Neural progenitor cell (in vitro differentiated cells): ENCODE data around the gene ZNF598. TPM values are rescaled to one million over a fixed set of nuclear protein-coding genes. Genes with fewer than 3 reads are reported as not detected.

Experiments
- DNase-seq: peaks from one replicate; pipeline ENCODE4 v3.0.0-alpha.2; 2016; ENCODE audit warnings: low spot score
- H2AFZ ChIP-seq: fragments of 200-600 bp; sonication (generic); replicated peaks from 2 replicates; pipeline ENCODE4 v1.6.1; 2016; ENCODE audit warnings: antibody characterized with exemption
- H3F3A ChIP-seq: fragments of 200-600 bp; sonication (generic); 2 replicates; pipeline ENCODE4 v1.6.1; 2016; ENCODE audit warnings: antibody characterized with exemption, low read depth
- H3K27ac ChIP-seq: fragments of 200-600 bp; sonication (generic); 2 replicates; pipeline ENCODE4 v1.5.1; 2016; ENCODE audit warnings: mild to moderate bottlenecking
- H3K27me3 ChIP-seq: fragments of 200-600 bp; sonication (generic); 2 replicates; pipeline ENCODE4 v1.6.1; 2016; ENCODE audit warnings: mild to moderate bottlenecking, moderate library complexity
- H3K36me3 ChIP-seq: fragments of 200-600 bp; sonication (generic); 2 replicates; pipeline ENCODE4 v1.5.1; 2016
- H3K4me1 ChIP-seq: fragments of 200-600 bp; sonication (generic); 2 replicates; pipeline ENCODE4 v1.6.1; 2016; ENCODE audit warnings: mixed run types
- H3K4me2 ChIP-seq: fragments of 200-600 bp; sonication (generic); 2 replicates; pipeline ENCODE4 v1.6.1; 2016
- H3K4me3 ChIP-seq: fragments of 200-600 bp; sonication (generic); 2 replicates; pipeline ENCODE4 v1.5.1; 2016
- H3K79me2 ChIP-seq: fragments of 200-600 bp; sonication (generic); 2 replicates; pipeline ENCODE4 v1.6.1; 2016; ENCODE audit warnings: low read depth
- H3K9ac ChIP-seq: fragments of 200-600 bp; sonication (generic); 2 replicates; pipeline ENCODE4 v1.6.1; 2016
- H3K9me3 ChIP-seq: fragments of 200-600 bp; sonication (generic); 2 replicates; pipeline ENCODE4 v1.5.1; 2016; ENCODE audit warnings: low read depth
- H4K20me1 ChIP-seq: fragments of 200-600 bp; sonication (generic); 2 replicates; pipeline ENCODE4 v1.6.1; 2016; ENCODE audit warnings: low read depth
- H3K27ac Mint-ChIP-seq: 3 replicates; pipeline ENCODE4 v1.8.0; 2021; ENCODE audit warnings: mixed read lengths
- H3K27me3 Mint-ChIP-seq: 2 replicates; pipeline ENCODE4 v1.8.0; 2022; ENCODE audit warnings: low read depth, mild to moderate bottlenecking, inconsistent platforms, moderate library complexity, mixed read lengths; ENCODE audit not compliant: insufficient read depth
- H3K36me3 Mint-ChIP-seq: 3 replicates; pipeline ENCODE4 v1.8.0; 2021; ENCODE audit warnings: mixed read lengths
- H3K4me1 Mint-ChIP-seq: 3 replicates; pipeline ENCODE4 v1.8.0; 2021; ENCODE audit warnings: mixed read lengths
- H3K4me3 Mint-ChIP-seq: 3 replicates; pipeline ENCODE4 v1.8.0; 2021; ENCODE audit warnings: mild to moderate bottlenecking, moderate library complexity, mixed read lengths
- H3K9me3 Mint-ChIP-seq: 3 replicates; pipeline ENCODE4 v1.8.0; 2020; ENCODE audit warnings: mixed read lengths
- EZH2 ChIP-seq: fragments of 200-600 bp; sonication (generic); IDR thresholded peaks from 2 replicates; pipeline ENCODE4 v1.6.1; 2017; ENCODE audit warnings: antibody characterized with exemption, mild to moderate bottlenecking, moderate library complexity
- EZH2phosphoT487 ChIP-seq: fragments of 200-600 bp; sonication (generic); IDR thresholded peaks from 2 replicates; pipeline ENCODE4 v1.6.1; 2017; ENCODE audit warnings: antibody characterized with exemption
- total RNA-seq: library from RNA; depleted of rRNA; stranded (reverse); fragments of >200 nt; gene quantifications from 2 replicates; pipeline ENCODE4 v1.2.3, GENCODE V29; 2015; ENCODE audit warnings: low replicate concordance
- TF ChIP-seq, protein P1 (sequence below): fragments of 200-600 bp; sonication (generic); IDR thresholded peaks from 2 replicates; pipeline ENCODE4 v1.5.1; 2017; ENCODE audit warnings: antibody characterized with exemption, mild to moderate bottlenecking

Gene ZNF598
- total RNA-seq, 1 donor from 2014 or later: 12.7 TPM

DNA sequence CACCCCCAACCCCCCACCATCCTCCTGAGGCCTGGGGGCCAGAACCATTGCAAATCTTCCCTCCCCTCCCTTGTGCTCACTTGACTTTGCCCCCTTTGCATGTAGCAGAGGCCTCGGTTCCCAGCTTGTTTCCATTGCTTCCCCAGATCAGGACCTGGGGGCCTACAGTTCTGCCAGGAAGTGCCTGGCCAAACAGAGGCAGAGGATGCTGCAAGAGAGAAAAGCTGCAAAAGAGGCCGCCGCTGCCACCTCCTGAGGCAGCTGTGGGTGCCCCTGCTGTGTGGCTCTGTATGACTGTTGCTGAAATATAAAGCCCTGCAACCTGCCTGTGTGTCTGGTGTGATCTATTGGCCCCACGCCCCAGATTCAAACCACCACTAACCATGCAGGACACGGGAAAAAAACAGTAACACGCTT lies 48.0 kb downstream of the ZNF598 start:
- Histone ChIP-seq H3K9ac (no peak overlapping the region), H3K4me1 (peaks cover 24% of the 10 kb centered on the region), H4K20me1 (peaks cover 44% of the 10 kb centered on the region), H3K79me2 (peaks cover 52% of the 10 kb centered on the region), H3F3A (peaks cover 47% of the 10 kb centered on the region), H3K4me3 (no peak overlapping the region), H3K4me2 (no peak overlapping the region), H2AFZ (no peak overlapping the region), H3K27ac (no peak overlapping the region), H3K27me3 (no peaks in the 10 kb centered on the region), H3K36me3 (no peaks in the 10 kb centered on the region), H3K9me3 (no peaks in the 10 kb centered on the region)
- Mint-ChIP-seq H3K4me3 (peak overlapping the region; percentile 75), H3K9me3 (no peaks in the 10 kb centered on the region), H3K4me1 (peaks cover 34% of the 10 kb centered on the region), H3K27ac (no peak overlapping the region), H3K36me3 (peaks cover 12% of the 10 kb centered on the region), H3K27me3 (no peaks in the 10 kb centered on the region)
- DNase-seq: no peak
- TF ChIP-seq EZH2 (no peak), EZH2phosphoT487 (no peak)
- TF ChIP-seq, protein P1, sequence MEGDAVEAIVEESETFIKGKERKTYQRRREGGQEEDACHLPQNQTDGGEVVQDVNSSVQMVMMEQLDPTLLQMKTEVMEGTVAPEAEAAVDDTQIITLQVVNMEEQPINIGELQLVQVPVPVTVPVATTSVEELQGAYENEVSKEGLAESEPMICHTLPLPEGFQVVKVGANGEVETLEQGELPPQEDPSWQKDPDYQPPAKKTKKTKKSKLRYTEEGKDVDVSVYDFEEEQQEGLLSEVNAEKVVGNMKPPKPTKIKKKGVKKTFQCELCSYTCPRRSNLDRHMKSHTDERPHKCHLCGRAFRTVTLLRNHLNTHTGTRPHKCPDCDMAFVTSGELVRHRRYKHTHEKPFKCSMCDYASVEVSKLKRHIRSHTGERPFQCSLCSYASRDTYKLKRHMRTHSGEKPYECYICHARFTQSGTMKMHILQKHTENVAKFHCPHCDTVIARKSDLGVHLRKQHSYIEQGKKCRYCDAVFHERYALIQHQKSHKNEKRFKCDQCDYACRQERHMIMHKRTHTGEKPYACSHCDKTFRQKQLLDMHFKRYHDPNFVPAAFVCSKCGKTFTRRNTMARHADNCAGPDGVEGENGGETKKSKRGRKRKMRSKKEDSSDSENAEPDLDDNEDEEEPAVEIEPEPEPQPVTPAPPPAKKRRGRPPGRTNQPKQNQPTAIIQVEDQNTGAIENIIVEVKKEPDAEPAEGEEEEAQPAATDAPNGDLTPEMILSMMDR: no peak

DNA sequence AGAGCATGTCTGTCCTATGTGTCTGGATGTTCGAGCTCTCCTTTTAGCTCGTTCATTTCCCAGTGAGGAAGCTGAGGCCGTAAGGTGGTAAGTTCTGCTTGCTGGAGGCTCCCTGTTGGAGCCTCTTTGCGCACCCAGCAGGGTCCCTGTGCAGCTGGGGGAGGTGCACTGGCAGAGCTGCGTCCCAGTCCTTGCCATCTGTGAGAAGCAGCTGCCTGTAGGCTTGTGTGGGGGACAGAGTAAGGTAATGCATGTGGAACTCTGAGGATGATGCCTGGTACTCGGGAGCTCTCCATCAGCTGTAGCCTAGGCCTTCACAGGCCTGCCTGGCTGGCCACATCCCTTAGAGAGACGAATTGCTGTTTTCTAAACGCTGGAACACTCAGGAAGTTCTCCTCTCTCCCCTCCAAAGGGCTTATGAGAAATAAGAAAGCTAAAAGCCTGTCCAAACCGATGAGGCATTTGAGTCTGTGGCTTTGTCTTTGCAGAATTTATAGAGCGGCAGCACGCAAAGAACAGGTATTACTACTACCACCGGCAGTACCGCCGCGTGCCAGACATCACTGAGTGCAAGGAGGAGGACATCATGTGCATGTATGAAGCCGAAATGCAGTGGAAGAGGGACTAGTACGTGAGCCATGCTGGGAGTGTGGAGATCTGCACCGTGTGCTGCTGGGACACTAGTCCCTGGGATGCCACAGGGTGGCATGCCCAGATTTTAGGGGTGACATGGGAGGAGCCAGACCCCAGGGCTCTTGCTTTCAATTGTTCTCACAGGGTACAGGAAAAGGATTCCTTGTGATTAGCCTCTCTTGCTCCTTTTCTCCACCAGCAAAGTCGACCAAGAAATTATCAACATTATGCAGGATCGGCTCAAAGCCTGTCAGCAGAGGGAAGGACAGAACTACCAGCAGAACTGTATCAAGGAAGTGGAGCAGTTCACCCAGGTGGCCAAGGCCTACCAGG lies 48.7 kb downstream of the ZNF598 start:
- no peaks in the 10 kb centered on the region for H3K27me3 Mint-ChIP-seq
- H3K9me3 Mint-ChIP-seq: no peaks in the 10 kb centered on the region
- peaks cover 12% of the 10 kb centered on the region for H3K36me3 Mint-ChIP-seq
- no peaks in the 10 kb centered on the region for H3K36me3 ChIP-seq
- no peak for TF ChIP-seq EZH2
- TF ChIP-seq, protein P1: no peak
- H3K4me1 Mint-ChIP-seq: peaks cover 34% of the 10 kb centered on the region
- H3K4me3 ChIP-seq: peak overlapping the region; percentile 76
- H4K20me1 ChIP-seq: peaks cover 44% of the 10 kb centered on the region
- peaks cover 49% of the 10 kb centered on the region for H3K79me2 ChIP-seq
- peaks cover 47% of the 10 kb centered on the region for H3F3A ChIP-seq
- H3K9me3 ChIP-seq: no peaks in the 10 kb centered on the region
- H3K27ac ChIP-seq: peak overlapping the region; percentile 74
- no peak overlapping the region for H2AFZ ChIP-seq
- H3K27ac Mint-ChIP-seq: no peak overlapping the region
- no peak overlapping the region for H3K9ac ChIP-seq
- peak overlapping the region; percentile 96 for H3K4me3 Mint-ChIP-seq
- no peaks in the 10 kb centered on the region for H3K27me3 ChIP-seq
- peak; percentile 37 for DNase-seq
- H3K4me2 ChIP-seq: peak overlapping the region; percentile 84
- peaks cover 24% of the 10 kb centered on the region for H3K4me1 ChIP-seq

DNA sequence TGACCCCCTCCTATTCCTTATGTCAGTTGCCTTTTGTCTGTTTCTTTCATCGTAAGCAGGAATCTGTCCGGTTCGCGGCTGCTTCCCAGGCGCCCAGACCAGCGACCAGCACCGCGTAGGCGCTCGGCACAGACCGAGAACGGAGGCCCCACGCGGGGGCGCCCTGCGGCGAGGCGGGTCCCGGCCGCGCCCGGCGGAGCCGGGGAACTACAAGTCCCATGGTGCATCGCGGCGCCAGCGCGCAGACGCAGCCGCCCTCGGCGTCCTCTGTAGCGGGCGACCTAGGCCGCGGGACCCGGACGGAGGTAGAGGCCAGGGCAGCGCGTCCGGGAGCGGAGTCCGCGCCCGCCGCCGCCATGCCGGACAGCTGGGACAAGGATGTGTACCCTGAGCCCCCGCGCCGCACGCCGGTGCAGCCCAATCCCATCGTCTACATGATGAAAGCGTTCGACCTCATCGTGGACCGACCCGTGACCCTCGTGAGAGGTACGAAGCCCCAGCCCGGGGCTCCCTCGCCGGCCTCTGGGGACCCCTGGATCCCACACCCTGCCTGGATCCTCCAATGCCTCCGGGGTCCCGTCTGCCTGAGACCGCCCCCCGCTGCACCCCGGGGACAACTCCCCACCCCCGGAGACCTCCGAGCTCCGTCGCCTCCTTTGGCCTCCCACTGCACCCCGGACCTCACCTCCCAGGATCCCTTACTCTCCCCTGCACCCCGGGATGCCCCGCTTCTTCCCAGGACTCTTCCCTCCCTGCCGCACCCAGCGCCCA lies 50.2 kb downstream of the ZNF598 start, which contains the start of gene NDUFB10:
Gene NDUFB10, plus strand, starts transcription at position 270 of the 771 bp plus-strand sequence. Its CDS starts 87 bp downstream, at position 357.
- Histone ChIP-seq H3K79me2 (peaks cover 36% of the 10 kb centered on the region), H4K20me1 (peaks cover 43% of the 10 kb centered on the region), H3K27ac (no peak within 1 kb of the TSS), H3K4me3 (peak within 1 kb of the TSS; percentile 76), H3K27me3 (no peaks in the 10 kb centered on the region), H2AFZ (peak within 1 kb of the TSS; percentile 90), H3K9me3 (no peaks in the 10 kb centered on the region), H3K4me2 (peak within 1 kb of the TSS; percentile 84), H3F3A (peaks cover 47% of the 10 kb centered on the region), H3K4me1 (peaks cover 19% of the 10 kb centered on the region), H3K36me3 (no peaks in the 10 kb centered on the region), H3K9ac (peak within 1 kb of the TSS; percentile 68)
- no peaks in the 10 kb centered on the region for H3K9me3 Mint-ChIP-seq
- H3K4me1 Mint-ChIP-seq: peaks cover 30% of the 10 kb centered on the region
- H3K36me3 Mint-ChIP-seq: peaks cover 12% of the 10 kb centered on the region
- DNase-seq: peak; percentile 96
- peaks cover 2% of the 10 kb centered on the region for H3K27me3 Mint-ChIP-seq
- H3K27ac Mint-ChIP-seq: peak within 1 kb of the TSS; percentile 72
- TF ChIP-seq, protein P1: peak; percentile 60
- no peak for TF ChIP-seq EZH2
- H3K4me3 Mint-ChIP-seq: peak within 1 kb of the TSS; percentile 96
